H9 (cell line): ENCODE measurements around the gene USP43. TPM values are rescaled to one million over a fixed set of nuclear protein-coding genes. Genes with fewer than 3 reads are reported as not detected.

Source experiments
- DNase-seq: peaks from one replicate; pipeline ENCODE4 v3.0.0-alpha.2; 2017
- H2AFZ ChIP-seq: one replicate; pipeline ENCODE4 v1.6.1; 2013; ENCODE audit warnings: mild to moderate bottlenecking, low read length, control low read depth, moderate library complexity
- H2AK5ac ChIP-seq: 2 replicates; pipeline ENCODE4 v1.6.1; 2013; ENCODE audit warnings: low read length, control low read depth, mixed read lengths; ENCODE audit not compliant: insufficient read length
- H2BK120ac ChIP-seq: one replicate; pipeline ENCODE4 v1.6.1; 2013; ENCODE audit warnings: low read depth, mild to moderate bottlenecking, low read length, control low read depth, inconsistent platforms; ENCODE audit not compliant: poor library complexity, severe bottlenecking
- H2BK12ac ChIP-seq: 2 replicates; pipeline ENCODE4 v1.6.1; 2013; ENCODE audit warnings: low read length, control low read depth, mixed read lengths, low read depth; ENCODE audit not compliant: insufficient read length
- H2BK15ac ChIP-seq: 2 replicates; pipeline ENCODE4 v1.6.1; 2013; ENCODE audit warnings: low read depth, low read length, control low read depth
- H2BK20ac ChIP-seq: one replicate; pipeline ENCODE4 v1.6.1; 2013; ENCODE audit warnings: low read depth, mild to moderate bottlenecking, low read length, control low read depth, inconsistent platforms; ENCODE audit not compliant: poor library complexity, severe bottlenecking
- H2BK5ac ChIP-seq: 2 replicates; pipeline ENCODE4 v1.6.1; 2013; ENCODE audit warnings: low read length, control low read depth, mixed read lengths; ENCODE audit not compliant: insufficient read length
- H3K14ac ChIP-seq: 2 replicates; pipeline ENCODE4 v1.6.1; 2013; ENCODE audit warnings: low read length, control low read depth; ENCODE audit not compliant: insufficient read depth
- H3K18ac ChIP-seq: 2 replicates; pipeline ENCODE4 v1.6.1; 2013; ENCODE audit warnings: low read depth, mild to moderate bottlenecking, mixed read lengths, low read length, control low read depth; ENCODE audit not compliant: insufficient read length
- H3K23ac ChIP-seq: 2 replicates; pipeline ENCODE4 v1.6.1; 2013; ENCODE audit warnings: low read length, control low read depth, mixed read lengths, low read depth; ENCODE audit not compliant: insufficient read length
- H3K23me2 ChIP-seq: 2 replicates; pipeline ENCODE4 v1.6.1; 2013; ENCODE audit warnings: low read depth, mild to moderate bottlenecking, mixed read lengths, low read length, control low read depth; ENCODE audit not compliant: insufficient read length, poor library complexity, severe bottlenecking
- H3K27ac ChIP-seq: 2 replicates; pipeline ENCODE4 v1.5.1; 2013; ENCODE audit warnings: low read length, control low read depth, mixed read lengths, low read depth; ENCODE audit not compliant: insufficient read length
- H3K27me3 ChIP-seq: 2 replicates; pipeline ENCODE4 v1.6.1; 2013; ENCODE audit warnings: low read length, control low read depth, inconsistent platforms; ENCODE audit not compliant: insufficient read depth
- H3K4ac ChIP-seq: 2 replicates; pipeline ENCODE4 v1.6.1; 2013; ENCODE audit warnings: low read depth, mild to moderate bottlenecking, control low read depth, inconsistent platforms, low read length, moderate library complexity
- H3K4me1 ChIP-seq: 2 replicates; pipeline ENCODE4 v1.6.1; 2013; ENCODE audit warnings: low read length, control low read depth, inconsistent platforms; ENCODE audit not compliant: insufficient read depth
- H3K4me2 ChIP-seq: 2 replicates; pipeline ENCODE4 v1.6.1; 2013; ENCODE audit warnings: low read length, control low read depth, mixed read lengths; ENCODE audit not compliant: insufficient read length, insufficient read depth
- H3K56ac ChIP-seq: 2 replicates; pipeline ENCODE4 v1.6.1; 2013; ENCODE audit warnings: low read depth, mild to moderate bottlenecking, mixed read lengths, low read length, control low read depth; ENCODE audit not compliant: insufficient read length
- H3K79me1 ChIP-seq: 2 replicates; pipeline ENCODE4 v1.6.1; 2013; ENCODE audit warnings: low read depth, mild to moderate bottlenecking, moderate library complexity, low read length, control low read depth, inconsistent platforms; ENCODE audit not compliant: insufficient read depth, poor library complexity, severe bottlenecking
- H3K79me2 ChIP-seq: 2 replicates; pipeline ENCODE4 v1.6.1; 2013; ENCODE audit warnings: low read length, control low read depth, inconsistent platforms; ENCODE audit not compliant: insufficient read depth
- H3K9ac ChIP-seq: 2 replicates; pipeline ENCODE4 v1.6.1; 2013; ENCODE audit warnings: low read length, control low read depth, mixed read lengths; ENCODE audit not compliant: insufficient read length; ENCODE audit errors: extremely low read depth
- H3K9me3 ChIP-seq: one replicate; pipeline ENCODE4 v1.6.1; 2013; ENCODE audit warnings: low read depth, low read length, inconsistent platforms; ENCODE audit not compliant: control insufficient read depth
- H3T11ph ChIP-seq: one replicate; pipeline ENCODE4 v1.6.1; 2013; ENCODE audit warnings: mild to moderate bottlenecking, low read length, control low read depth, inconsistent platforms
- H4K20me1 ChIP-seq: one replicate; pipeline ENCODE4 v1.6.1; 2013; ENCODE audit not compliant: control insufficient read depth, insufficient read length, insufficient read depth
- H4K5ac ChIP-seq: 2 replicates; pipeline ENCODE4 v1.6.1; 2013; ENCODE audit warnings: low read depth, mild to moderate bottlenecking, mixed read lengths, low read length, control low read depth; ENCODE audit not compliant: insufficient read length
- H4K8ac ChIP-seq: replicated peaks from 2 replicates; pipeline ENCODE4 v1.6.1; 2013; ENCODE audit warnings: low read length, control low read depth, mixed read lengths, low read depth; ENCODE audit not compliant: insufficient read length
- H4K91ac ChIP-seq: 2 replicates; pipeline ENCODE4 v1.6.1; 2013; ENCODE audit warnings: low read depth, mild to moderate bottlenecking, moderate library complexity, mixed read lengths, low read length, control low read depth; ENCODE audit not compliant: insufficient read length
- H3K27ac Mint-ChIP-seq, 3 experiments: 2 replicates in 2 of 3; 3 replicates in 1 of 3; pipeline ENCODE4 v1.8.0; 2020 to 2021; ENCODE audit warnings: mixed read lengths in 3 of 3, mild to moderate bottlenecking in 1 of 3, moderate library complexity in 1 of 3
- H3K27me3 Mint-ChIP-seq: 2 replicates; pipeline ENCODE4 v1.8.0; 2021; ENCODE audit warnings: low read depth, mild to moderate bottlenecking, moderate library complexity, mixed read lengths
- H3K36me3 Mint-ChIP-seq, 3 experiments: 2 replicates in 2 of 3; 3 replicates in 1 of 3; pipeline ENCODE4 v1.8.0; 2020 to 2021; ENCODE audit warnings: low read depth in 3 of 3, mixed read lengths in 3 of 3; ENCODE audit not compliant: insufficient read depth in 1 of 3
- H3K4me1 Mint-ChIP-seq, 2 experiments: 2 replicates each; pipeline ENCODE4 v1.8.0; 2020; ENCODE audit warnings: mixed read lengths in 2 of 2
- H3K4me3 Mint-ChIP-seq, 2 experiments: 2 replicates in 1 of 2; 3 replicates in 1 of 2; pipeline ENCODE4 v1.8.0; 2020 to 2021; ENCODE audit warnings: mild to moderate bottlenecking in 2 of 2, mixed read lengths in 2 of 2, moderate library complexity in 1 of 2
- H3K9me3 Mint-ChIP-seq, 2 experiments: 2 replicates in 1 of 2; 3 replicates in 1 of 2; pipeline ENCODE4 v1.8.0; 2020; ENCODE audit warnings: mild to moderate bottlenecking in 2 of 2, mixed read lengths in 2 of 2, moderate library complexity in 1 of 2
- CTCF ChIP-seq: fragments of 200-600 bp; sonication (generic); conservative IDR thresholded peaks from 3 replicates; pipeline ENCODE4 v1.8.0; 2021; ENCODE audit warnings: antibody characterized with exemption, mild to moderate bottlenecking
- WGBS: extraction: QIAGEN DNeasy Blood & Tissue Kit; methylation state at CpG from one replicate; pipeline ENCODE4 v1.1.7; 2013; ENCODE audit warnings: missing lambda C conversion rate, low lambda C conversion rate, mixed read lengths; ENCODE audit not compliant: insufficient read length; ENCODE audit errors: extremely low coverage; 5-methylcytosine and 5-hydroxymethylcytosine counted together
- total RNA-seq: library from RNA; stranded (reverse); gene quantifications from 2 replicates; pipeline ENCODE4 v1.2.1, GENCODE V29; 2021

The USP43 gene
- total RNA-seq, 1 experiment from 2014 or later, result 5.2 TPM

GRCh38 chr17:9750524-9750923 is 105.2 kb downstream of the USP43 start:
- H3K9ac ChIP-seq, result no peak overlapping the region
- no peaks in the 10 kb centered on the region for H3K4me1 ChIP-seq
- TF ChIP-seq CTCF, result no peak
- H3K23me2 ChIP-seq, result no peaks in the 10 kb centered on the region
- H2BK120ac ChIP-seq, result no peak overlapping the region
- Mint-ChIP-seq H3K36me3 (no peaks in the 10 kb centered on the region), H3K4me1 (no peaks in the 10 kb centered on the region), H3K4me3 (no peak overlapping the region), H3K9me3 (no peaks in the 10 kb centered on the region), H3K27ac (no peak overlapping the region), H3K27me3 (peaks cover 2% of the 10 kb centered on the region; the same call in 1 of the 2 replicates)
- no peak overlapping the region for H2AK5ac ChIP-seq
- H3T11ph ChIP-seq, result no peak overlapping the region
- H3K4me2 ChIP-seq, result no peak overlapping the region
- no peaks in the 10 kb centered on the region for H3K9me3 ChIP-seq
- no peak for DNase-seq
- H3K18ac ChIP-seq, result no peak overlapping the region
- H3K27me3 ChIP-seq, result no peaks in the 10 kb centered on the region
- H2BK12ac ChIP-seq, result no peak overlapping the region
- no peak overlapping the region for H4K91ac ChIP-seq
- no peak overlapping the region for H4K8ac ChIP-seq
- no peaks in the 10 kb centered on the region for H3K79me2 ChIP-seq
- no peak overlapping the region for H4K5ac ChIP-seq
- H3K56ac ChIP-seq, result no peak overlapping the region
- WGBS, result no CpG with 5 or more reads among the region's 9 CpGs
- no peaks in the 10 kb centered on the region for H3K79me1 ChIP-seq
- no peak overlapping the region for H3K27ac ChIP-seq
- no peak overlapping the region for H3K14ac ChIP-seq
- no peak overlapping the region for H3K4ac ChIP-seq
- H2BK15ac ChIP-seq, result no peak overlapping the region
- no peak overlapping the region for H3K23ac ChIP-seq
- no peak overlapping the region for H2BK20ac ChIP-seq
- no peak overlapping the region for H2AFZ ChIP-seq
- H4K20me1 ChIP-seq, result no peaks in the 10 kb centered on the region
- no peak overlapping the region for H2BK5ac ChIP-seq
